Loucy (cell line): ENCODE data around the gene FAM167B.
A peak's percentile ranks its signal among the peaks of the same experiment; 100 is the strongest.

Experiments used
- H2AFZ ChIP-seq: fragments of 200-600 bp; sonication (generic); 2 replicates; pipeline ENCODE4 v1.6.0; 2016; ENCODE audit warnings: antibody characterized with exemption, mild to moderate bottlenecking, low read length, moderate library complexity
- H3F3A ChIP-seq: fragments of 200-600 bp; 2 replicates; pipeline ENCODE4 v1.6.0; 2016; ENCODE audit warnings: antibody characterized with exemption, low read depth, mild to moderate bottlenecking
- H3K27me3 ChIP-seq: fragments of 200-600 bp; sonication (generic); 2 replicates; pipeline ENCODE4 v1.6.1; 2014; ENCODE audit warnings: low read length, mild to moderate bottlenecking; ENCODE audit not compliant: insufficient read depth, poor library complexity, severe bottlenecking
- H3K36me3 ChIP-seq: fragments of 200-600 bp; sonication (generic); 2 replicates; pipeline ENCODE4 v1.6.1; 2016; ENCODE audit warnings: low read length; ENCODE audit not compliant: insufficient read depth
- H3K4me1 ChIP-seq: fragments of 200-600 bp; sonication (generic); 2 replicates; pipeline ENCODE4 v1.5.1; 2014; ENCODE audit warnings: low read length, mild to moderate bottlenecking; ENCODE audit not compliant: insufficient read depth, poor library complexity, severe bottlenecking
- H3K4me2 ChIP-seq: fragments of 200-600 bp; sonication (generic); 2 replicates; pipeline ENCODE4 v1.6.0; 2014; ENCODE audit warnings: antibody characterized with exemption, low read length, low read depth, mild to moderate bottlenecking; ENCODE audit not compliant: poor library complexity, severe bottlenecking
- H3K4me3 ChIP-seq: fragments of 200-600 bp; sonication (generic); 2 replicates; pipeline ENCODE4 v1.5.1; 2014; ENCODE audit warnings: low read length, mild to moderate bottlenecking, mixed read lengths; ENCODE audit not compliant: poor library complexity, severe bottlenecking
- H3K79me2 ChIP-seq: fragments of 200-600 bp; sonication (generic); 2 replicates; pipeline ENCODE4 v1.6.1; 2014; ENCODE audit warnings: low read length; ENCODE audit not compliant: insufficient read depth
- H3K9ac ChIP-seq: fragments of 200-600 bp; sonication (generic); 2 replicates; pipeline ENCODE4 v1.6.0; 2014; ENCODE audit warnings: mild to moderate bottlenecking, low read depth, low read length, moderate library complexity; ENCODE audit not compliant: poor library complexity, severe bottlenecking
- H3K9me2 ChIP-seq: fragments of 200-600 bp; sonication (generic); replicated peaks from 2 replicates; pipeline ENCODE4 v1.6.1; 2016; ENCODE audit warnings: low read depth, low read length, mixed read lengths
- H3K9me3 ChIP-seq: fragments of 200-600 bp; sonication (generic); 2 replicates; pipeline ENCODE4 v1.6.1; 2014; ENCODE audit warnings: mild to moderate bottlenecking, antibody characterized with exemption, low read length, low read depth; ENCODE audit not compliant: insufficient read depth
- H4K20me1 ChIP-seq: fragments of 200-600 bp; sonication (generic); 2 replicates; pipeline ENCODE4 v1.6.0; 2014; ENCODE audit warnings: antibody characterized with exemption, low read length, mild to moderate bottlenecking; ENCODE audit not compliant: insufficient read depth, poor library complexity, severe bottlenecking
- CTCF ChIP-seq: fragments of 200-600 bp; sonication (generic); conservative IDR thresholded peaks from 2 replicates; pipeline ENCODE4 v1.5.1; 2014; ENCODE audit warnings: mild to moderate bottlenecking, antibody characterized with exemption, low read length
- EZH2phosphoT487 ChIP-seq: fragments of 200-600 bp; IDR thresholded peaks from 2 replicates; pipeline ENCODE4 v1.6.1; 2018; ENCODE audit warnings: antibody characterized with exemption, mild to moderate bottlenecking, moderate library complexity, borderline replicate concordance

FAM167B gene

GRCh38 chr1:32208469-32208868 lies 38.6 kb upstream of the FAM167B start:
- peaks cover 18% of the 10 kb centered on the region for H3K4me1 ChIP-seq
- H3K36me3 ChIP-seq, result no peaks in the 10 kb centered on the region
- no peaks in the 10 kb centered on the region for H3K27me3 ChIP-seq
- H3F3A ChIP-seq, result no peaks in the 10 kb centered on the region; the same call in 1 of the 2 replicates
- no peak overlapping the region for H2AFZ ChIP-seq
- H3K4me2 ChIP-seq, result no peak overlapping the region
- no peaks in the 10 kb centered on the region for H3K9me3 ChIP-seq
- no peak for TF ChIP-seq CTCF
- no peak for TF ChIP-seq EZH2phosphoT487
- H3K9me2 ChIP-seq, result no peaks in the 10 kb centered on the region
- no peak overlapping the region for H3K4me3 ChIP-seq
- H4K20me1 ChIP-seq, result no peaks in the 10 kb centered on the region
- H3K9ac ChIP-seq, result no peak overlapping the region
- no peaks in the 10 kb centered on the region for H3K79me2 ChIP-seq

- H3K4me2 ChIP-seq, result no peak within 1 kb of the TSS
Observed at GRCh38 chr1:32208891-32209328, 38.1 kb upstream of the FAM167B start, which contains the start of gene DCDC2B. TSS of gene DCDC2B (plus strand) at chr1:32209089. CDS start at chr1:32209094, 5 bp downstream.

GRCh38 chr1:32215629-32216480 lies 31.2 kb upstream of the FAM167B start:
- Histone ChIP-seq H4K20me1 (no peaks in the 10 kb centered on the region), H3K27me3 (no peaks in the 10 kb centered on the region), H3F3A (no peaks in the 10 kb centered on the region), H3K9me3 (no peaks in the 10 kb centered on the region), H3K4me1 (peaks cover under 1% of the 10 kb centered on the region), H3K4me3 (no peak overlapping the region), H2AFZ (no peak overlapping the region), H3K4me2 (no peak overlapping the region), H3K36me3 (no peaks in the 10 kb centered on the region), H3K9me2 (no peaks in the 10 kb centered on the region), H3K79me2 (no peaks in the 10 kb centered on the region), H3K9ac (no peak overlapping the region)
- TF ChIP-seq EZH2phosphoT487 (no peak), CTCF (peak; percentile 95)

More at GRCh38 chr1:32208891-32209328, 38.1 kb upstream of the FAM167B start, which contains the start of gene DCDC2B:
- no peak within 1 kb of the TSS for H3K4me3 ChIP-seq
- H4K20me1 ChIP-seq, result no peaks in the 10 kb centered on the region
- H3K9me2 ChIP-seq, result no peaks in the 10 kb centered on the region
- H3K9me3 ChIP-seq, result no peaks in the 10 kb centered on the region
- H3K36me3 ChIP-seq, result no peaks in the 10 kb centered on the region
- peaks cover 13% of the 10 kb centered on the region for H3K4me1 ChIP-seq
- H3K27me3 ChIP-seq, result no peaks in the 10 kb centered on the region
- TF ChIP-seq CTCF, result no peak
- TF ChIP-seq EZH2phosphoT487, result no peak
- no peak within 1 kb of the TSS for H2AFZ ChIP-seq
- H3K79me2 ChIP-seq, result no peaks in the 10 kb centered on the region
- H3F3A ChIP-seq, result no peaks in the 10 kb centered on the region; the same call in 1 of the 2 replicates
- H3K9ac ChIP-seq, result no peak within 1 kb of the TSS
